NCI-H226 (cell line): Measurements from ENCODE around the gene DMRTC2.
"Not testable (repeated sequence)": the region's sequence is repeated elsewhere in the genome, so short reads cannot be mapped to it uniquely, and the experiment has no call there.

Experiments used
- DNase-seq: peaks from one replicate; pipeline ENCODE4 v3.0.0-alpha.2; 2015

DMRTC2 gene

DNA sequence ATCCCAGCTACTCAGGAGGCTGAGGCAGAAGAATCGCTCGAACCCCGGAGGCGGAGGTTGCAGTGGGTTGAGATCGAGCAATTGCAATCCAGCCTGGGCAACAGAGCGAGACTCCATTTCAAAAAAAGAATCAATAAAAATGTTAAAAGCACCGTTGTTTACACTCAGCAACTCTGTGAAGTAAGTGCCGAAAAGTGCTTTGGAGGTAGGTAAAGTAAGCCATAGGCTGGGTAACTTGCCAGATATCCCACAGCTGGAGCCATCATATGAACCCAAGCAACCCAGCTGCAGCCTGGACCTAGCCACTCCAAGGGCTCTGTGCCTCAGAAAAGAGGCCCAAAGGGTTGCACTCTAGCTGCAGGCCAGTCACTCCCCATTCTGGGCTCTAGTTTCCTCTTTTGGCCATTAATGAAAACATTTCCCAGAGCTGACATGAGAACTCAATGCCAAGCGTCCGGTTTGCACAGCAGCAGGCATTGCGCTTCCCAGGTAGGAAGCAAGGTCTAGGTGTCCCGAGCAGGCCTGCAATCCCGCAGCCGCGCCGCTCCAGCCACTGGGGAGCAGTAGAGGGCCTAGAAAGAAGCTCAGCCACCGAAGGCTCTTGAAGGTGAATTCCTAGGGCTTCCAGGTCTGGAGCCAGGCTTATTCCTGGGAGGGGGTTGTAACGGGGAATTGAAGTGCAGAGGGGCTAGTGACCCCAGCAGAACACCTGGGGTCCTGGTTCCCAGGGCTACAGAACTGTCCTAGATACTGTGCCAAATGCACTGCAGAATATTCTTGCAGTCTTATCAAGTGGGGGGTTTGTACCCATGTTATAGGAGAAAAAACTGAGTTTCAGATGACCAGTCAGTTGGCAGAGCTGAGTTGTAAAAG is 28.2 kb downstream of the DMRTC2 start:
- DNase-seq: peak; percentile 64

DNA sequence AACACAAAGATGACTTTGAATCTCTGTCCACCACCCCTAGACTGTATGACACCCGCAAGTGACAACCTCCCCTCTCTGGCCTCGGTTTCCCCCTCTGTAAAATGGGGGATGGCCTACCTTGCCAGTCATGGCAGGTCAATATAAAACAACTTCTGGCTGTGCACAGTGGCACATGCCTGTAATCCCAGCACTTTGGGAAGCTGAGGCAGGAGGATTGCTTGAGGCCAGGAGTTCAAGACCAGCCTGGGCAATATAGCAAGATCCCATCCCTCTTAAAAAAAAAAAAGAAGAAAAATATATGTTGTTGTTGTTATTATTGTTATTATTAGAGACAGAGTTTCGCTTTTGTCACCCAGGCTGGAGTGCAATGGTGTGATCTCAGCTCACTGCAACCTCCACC is 31.1 kb downstream of the DMRTC2 start:
- DNase-seq: not testable (repeated sequence)

DNA sequence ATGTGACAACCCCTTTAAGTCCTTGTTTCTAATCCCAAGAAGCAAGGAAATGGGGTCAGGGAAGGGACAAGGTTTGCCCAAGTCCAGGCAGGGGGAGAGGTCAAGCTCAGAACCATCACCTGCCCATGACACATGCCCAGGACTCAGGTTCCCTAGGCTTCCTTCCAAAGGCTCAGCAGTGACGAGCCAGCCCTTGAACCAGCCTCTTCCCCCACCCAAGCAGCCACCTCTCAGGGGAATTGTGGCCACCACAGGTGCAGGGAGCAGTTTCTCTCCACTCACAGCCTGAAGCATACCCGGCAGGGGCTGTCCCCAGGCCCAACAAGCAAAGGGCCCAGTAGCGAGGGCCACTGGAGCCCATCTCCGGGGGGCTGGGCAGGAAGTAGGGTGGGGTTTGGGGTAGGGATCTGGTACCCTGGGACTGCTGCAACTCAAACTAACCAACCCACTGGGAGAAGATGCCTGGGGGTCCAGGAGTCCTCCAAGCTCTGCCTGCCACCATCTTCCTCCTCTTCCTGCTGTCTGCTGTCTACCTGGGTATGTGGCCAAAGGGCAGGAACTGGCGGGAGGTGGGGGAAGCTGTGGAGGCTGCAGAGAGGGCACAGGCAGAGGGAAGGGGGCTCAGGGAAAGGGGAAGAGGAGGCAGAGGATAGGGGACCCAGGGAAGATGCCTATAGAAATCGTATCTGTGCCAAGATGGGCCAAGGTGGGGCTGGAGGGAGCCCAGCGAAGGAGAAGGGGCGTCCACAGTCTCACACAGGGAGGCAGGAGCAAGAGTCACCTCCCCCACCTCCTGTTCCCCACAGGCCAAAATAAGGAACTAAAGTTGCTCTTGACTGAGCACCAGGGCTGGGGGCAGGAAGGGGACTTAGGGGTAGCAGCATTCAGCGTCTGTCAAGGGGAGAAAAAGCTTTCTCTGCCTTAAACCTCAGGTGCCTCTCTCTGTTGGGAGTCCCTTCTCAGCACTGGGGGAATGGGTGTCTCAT is 32.3 kb downstream of the DMRTC2 start, which contains the start of gene CD79A:
CD79A (plus strand) TSS at position 433 of the 986 bp plus-strand sequence; CDS start at position 459, 26 bp downstream.
- DNase-seq: no peak

DNA sequence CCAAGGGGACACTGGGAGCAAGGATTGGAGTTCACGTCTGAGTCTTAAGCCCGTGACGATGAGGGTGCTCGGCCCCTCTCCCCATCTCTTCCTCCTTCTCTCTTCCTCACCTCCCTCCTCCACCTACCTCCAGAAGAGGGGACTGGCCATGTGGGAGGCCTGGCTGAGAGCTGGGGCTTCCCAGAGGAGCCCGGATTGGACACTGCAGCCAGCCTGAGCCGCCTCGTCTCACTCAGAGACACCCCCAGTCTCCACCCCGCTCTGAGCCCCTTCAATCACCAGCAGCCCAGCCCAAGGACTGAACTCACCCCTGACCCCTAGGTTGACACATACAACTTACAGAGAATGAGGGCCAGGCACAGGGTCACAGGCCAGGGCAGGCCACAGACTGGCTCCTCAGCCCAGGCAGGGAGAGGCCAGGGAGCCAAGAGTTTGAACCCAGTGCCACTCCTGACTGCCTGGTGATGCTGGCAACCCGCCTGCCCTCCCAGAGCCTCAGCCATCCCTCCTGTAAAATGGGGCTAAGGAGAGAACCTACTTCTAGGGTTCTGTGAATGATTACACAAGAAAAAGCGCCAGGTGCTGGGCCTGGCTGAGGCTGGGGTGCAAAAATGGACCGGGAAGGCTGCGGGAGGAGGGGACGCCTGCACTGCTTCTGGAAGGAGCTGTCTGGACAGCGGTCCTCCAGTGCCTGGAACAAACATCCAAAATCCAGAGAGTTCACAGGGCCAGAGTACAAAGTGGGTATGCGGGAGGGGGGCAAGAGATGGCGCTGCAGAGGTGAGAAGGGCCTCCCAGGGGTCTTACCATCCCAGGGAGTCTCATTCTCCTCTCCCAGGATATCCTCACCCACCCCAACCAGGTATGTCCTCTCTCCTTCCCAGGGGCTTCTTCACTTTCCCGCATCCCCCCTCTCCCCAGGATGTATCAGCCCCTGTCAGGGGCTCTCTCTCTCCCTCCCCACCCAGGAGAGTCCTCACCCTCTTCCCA is 33.4 kb downstream of the DMRTC2 start:
- DNase-seq: no peak

DNA sequence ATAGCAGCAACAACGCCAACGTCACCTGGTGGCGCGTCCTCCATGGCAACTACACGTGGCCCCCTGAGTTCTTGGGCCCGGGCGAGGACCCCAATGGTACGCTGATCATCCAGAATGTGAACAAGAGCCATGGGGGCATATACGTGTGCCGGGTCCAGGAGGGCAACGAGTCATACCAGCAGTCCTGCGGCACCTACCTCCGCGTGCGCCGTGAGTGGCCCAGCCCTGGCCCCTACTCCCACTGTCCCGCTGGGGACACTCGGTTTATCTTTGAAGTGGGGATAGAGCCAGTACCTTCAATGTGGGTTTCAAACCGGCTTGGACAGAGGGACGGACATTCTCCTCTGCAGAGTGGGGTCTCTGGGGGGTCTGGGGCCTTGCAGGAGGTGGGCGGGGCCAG is 34.2 kb downstream of the DMRTC2 start:
- no peak for DNase-seq

DNA sequence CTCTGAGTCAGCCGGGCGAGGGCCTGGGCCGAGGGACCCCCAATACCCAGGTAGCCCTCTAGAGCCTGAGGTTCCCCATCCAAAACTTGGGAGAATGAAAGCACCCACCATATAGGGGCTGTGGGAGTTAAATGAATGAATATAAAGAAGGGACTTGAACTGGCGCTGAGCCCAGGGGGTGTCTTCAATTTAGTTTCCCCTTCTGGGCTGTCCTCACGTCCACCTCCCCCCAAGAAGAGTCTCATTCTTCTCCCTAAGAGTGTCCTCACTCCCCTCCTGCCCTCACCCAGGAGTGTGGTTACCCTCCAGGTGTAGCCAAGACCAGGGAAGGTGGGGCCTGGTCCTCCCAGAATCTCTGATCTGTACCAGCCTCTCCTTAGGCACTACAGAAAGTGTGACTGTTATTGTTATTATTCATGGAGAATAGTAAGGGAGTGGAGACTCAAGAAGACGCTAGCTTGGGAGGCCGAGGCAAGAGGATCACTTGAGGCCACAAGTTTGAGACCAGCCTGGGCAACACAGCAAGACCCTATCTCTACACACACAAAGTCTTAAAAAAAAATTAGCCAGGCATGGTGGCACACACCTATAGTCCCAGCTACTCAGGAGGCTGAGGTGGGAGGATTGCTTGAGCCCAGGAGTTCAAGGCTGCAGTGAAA is 35.0 kb downstream of the DMRTC2 start:
- DNase-seq: no peak

DNA sequence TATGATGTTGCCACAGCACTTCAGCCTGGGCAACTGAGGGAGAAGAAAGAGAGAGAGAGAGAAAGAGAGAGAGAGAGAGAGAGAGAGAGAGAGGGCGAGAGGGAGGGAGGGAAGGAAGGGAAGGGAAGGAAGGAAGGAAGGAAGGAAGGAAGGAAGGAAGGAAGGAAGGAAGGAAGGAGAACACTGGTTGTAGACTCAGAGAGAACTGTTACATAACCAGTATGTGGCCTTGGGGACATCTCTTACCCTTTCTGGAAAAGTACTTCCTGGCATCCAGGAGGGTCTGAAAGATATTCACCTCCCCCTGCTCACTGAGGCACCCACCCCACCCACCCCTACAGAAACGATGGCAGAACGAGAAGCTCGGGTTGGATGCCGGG is 35.5 kb downstream of the DMRTC2 start:
- DNase-seq: no peak

DNA sequence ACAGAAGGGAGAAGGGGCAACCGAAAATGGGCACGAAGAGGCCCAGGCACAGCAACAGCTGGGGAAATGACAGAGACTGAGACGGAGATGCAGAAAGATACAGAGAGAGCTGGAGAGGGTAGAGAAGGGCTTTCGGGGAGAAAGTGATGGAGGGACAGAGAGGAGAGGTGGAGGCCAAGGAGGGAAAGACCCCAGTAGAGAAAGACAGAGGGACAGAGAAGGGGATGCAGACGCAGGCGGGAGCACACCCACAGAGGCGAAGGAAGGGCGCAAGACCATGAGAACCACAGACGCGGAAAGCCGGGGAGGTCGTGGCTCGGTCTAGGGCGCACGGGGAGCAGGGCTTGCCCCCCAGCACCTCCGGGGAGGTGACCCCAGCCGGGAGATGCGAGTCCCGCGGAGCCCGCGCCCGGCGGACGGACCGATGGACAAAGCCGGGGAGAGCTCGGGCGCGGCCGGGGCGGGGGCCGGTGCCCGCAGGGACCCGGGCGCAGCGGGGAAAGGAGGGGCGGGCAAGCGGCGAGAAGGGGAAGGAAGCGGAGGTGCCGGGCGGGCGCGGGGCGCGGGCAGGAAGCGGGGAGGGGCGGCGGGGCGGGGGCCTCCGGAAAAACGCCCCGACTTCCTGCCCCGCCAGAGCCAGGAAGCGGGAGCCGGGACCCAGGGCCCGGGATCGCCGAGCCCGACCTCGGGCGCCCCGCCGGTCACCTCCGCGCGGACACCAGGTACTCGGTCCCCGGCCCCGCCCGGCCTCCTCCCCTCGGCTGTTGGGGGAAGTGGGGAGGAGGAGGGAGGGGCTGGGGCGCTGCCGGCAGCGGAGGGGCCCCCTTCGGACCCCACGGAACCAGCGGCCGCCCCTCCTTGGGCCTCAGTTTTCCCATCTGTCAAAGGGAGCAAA is 38.0 kb downstream of the DMRTC2 start, which contains the start of gene ARHGEF1:
ARHGEF1 (plus strand) TSS at position 617 of the 895 bp plus-strand sequence. CDS start 4,899 bp downstream, outside the sequence.
- no peak for DNase-seq

DNA sequence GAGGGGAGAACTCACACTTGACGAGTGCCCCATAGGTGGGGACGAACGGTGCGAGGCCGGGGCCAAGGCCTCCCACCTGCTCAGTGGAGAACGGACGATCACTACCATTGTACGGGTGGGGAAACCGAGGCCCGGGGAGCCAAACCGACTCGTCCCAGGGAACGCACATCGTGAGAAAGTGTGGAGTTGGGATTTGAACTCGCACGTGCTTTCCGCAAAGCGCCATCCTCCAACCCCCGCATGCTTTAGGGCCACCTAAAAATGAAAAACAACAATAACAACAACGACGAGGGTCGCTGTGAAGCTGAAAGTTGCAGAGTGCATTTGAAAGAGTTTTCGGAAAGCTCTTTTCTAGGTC is 38.6 kb downstream of the DMRTC2 start:
- no peak for DNase-seq

DNA sequence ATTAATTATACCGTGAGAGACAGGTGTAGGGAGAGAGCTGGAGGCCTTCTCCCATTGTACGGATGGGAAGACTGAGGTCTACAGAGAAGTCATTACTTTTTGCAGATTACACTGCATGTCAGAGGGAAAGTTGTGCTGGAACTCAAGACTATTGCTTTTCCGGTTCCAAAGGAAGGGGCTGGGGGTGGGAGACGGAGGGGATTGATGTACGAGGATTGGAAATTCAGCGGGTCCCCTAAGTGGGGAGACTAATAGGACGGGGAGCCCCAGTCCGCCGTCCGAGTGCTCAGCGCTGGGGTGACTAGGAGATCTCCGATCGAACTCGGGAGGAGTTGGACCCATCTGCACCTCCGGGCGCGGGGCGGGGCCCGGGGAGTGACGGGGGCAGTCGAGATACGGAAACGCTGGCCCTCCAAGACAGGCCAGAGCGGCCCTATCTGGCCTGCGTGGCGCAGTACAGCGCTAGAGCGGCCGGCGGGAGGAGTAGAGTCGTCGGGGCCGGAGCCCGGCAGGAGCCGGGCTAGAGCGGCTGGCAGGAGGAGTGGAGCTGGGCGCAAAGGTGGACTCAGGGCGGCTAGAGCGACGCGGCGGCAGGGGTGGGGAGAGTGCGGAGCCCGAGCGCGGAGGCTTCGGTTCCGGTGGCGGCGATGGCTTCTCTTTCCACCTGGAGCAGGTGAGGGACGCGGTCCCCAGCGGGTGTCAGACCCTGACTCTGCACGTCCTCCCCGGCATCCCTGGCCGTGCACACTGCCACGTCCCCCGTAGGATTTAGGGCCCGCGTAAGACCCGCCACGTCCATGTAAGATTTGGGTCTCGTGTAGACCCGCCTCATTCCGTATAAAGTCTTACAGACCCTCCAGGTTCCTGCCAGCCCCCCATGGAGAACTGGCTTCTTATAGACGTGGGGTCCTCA is 39.2 kb downstream of the DMRTC2 start:
- DNase-seq: peak; percentile 97

DNA sequence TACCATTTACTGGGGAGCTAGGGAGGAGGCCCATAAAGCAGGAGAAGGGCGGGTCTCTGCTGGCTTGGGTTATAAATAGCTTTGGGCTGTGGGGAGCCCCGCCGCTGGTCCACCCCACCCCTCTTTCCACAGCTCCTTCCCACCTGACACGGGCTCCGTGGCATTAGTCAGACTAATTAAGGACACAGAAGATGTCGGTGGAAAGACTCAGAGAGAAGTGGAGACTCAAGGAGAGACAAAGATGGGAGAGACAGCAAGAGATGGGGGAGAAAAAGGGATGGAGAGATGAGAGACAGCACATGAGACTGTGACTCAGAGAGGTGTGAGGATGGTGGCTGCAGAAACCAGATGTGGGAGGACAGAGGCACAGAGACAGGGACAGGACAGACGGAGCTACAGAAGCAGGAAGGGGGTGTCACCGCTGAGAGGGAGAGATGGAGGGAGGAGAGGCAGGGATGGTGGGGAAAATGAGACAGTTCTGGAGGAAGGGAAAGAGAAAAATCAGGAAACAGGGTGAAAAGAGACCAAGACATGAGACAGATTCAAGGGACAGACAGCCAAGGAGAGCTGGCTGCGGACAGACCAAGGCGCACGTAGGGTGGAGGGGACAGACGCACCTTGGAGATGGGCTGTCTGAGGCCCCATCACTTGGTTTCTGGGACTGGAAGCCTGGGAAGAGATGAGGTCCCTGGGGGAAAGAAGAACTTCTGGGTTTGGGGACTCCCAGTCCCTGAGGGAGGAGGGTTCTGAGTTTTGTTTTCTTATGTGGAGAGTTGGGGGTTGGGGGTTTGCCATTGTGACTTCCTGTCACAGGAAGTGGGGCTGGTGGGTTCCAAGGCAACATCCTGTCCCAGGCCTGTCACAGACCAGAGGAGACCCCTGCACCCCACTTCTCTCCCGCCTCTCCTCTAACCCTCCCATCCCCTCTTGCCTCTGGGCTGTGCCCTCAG is 42.2 kb downstream of the DMRTC2 start:
- DNase-seq: no peak

DNA sequence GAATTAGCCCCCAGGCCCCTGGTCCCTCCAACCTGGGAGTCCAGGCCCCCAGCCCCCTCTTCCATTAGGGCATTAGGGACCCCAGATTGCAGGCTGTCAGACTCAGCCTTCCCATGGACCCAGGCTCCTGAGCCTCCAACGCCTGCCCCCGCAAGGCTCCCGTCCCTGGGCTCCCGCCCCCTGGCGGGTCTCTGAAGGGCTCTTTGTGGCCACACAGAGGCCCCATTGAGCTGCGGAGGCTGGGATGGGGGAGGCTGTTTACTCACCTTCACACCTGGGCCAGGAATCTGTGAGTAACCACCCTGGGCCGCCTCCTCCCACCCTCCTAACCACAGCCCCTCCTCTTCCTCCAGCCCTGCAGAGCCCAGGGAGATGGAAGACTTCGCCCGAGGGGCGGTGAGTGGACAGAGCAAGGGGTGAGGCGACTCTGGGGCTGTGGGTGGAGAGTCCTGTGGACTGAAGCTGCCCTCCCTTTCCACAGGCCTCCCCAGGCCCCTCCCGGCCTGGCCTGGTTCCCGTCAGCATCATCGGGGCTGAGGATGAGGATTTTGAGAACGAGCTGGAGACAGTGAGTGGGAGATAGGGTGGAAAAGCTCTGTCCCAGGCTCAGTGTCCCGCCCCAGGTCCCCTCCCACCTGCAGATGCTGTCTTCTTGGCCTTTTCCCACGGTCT is 43.0 kb downstream of the DMRTC2 start:
- peak; percentile 99 for DNase-seq

DNA sequence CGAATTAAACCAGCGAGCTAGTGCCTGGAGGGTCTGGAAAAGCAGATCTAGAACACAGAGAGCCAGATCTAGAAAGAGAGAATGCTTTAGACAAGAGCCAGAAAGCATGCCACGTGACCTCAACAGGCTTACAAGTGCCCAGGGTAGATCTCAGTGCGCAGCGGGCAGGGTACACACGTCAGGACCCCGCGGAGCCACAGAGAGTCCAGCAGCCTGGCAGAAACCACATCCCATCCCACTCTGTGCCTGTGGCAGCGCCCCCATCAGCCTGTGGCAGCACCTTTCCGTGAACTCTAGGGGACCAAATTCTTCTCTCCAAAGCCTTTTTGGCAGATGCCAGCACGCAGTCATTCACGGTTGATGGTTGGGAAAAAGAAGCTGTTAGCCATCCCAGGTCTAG is 44.1 kb downstream of the DMRTC2 start:
- no peak for DNase-seq

DNA sequence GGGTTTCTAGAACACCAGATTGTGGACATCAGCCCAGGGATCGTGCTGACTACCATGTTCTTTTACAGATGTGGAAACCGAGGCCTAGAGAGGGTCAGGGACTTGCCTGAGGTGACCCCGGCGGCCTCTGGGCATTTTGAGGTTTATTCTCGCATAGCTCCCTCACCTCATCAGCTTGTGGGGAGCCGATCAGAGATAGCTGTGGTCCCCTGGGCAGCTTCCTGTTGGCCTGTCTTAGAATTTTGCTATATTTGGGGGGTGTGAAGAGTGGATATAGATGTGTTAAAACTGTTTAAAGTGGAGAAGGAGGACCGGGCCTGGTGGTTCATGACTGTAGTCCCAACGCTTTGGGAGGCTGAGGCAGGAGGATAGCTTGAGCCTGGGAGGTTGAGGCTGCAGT is 45.1 kb downstream of the DMRTC2 start:
- no peak for DNase-seq

DNA sequence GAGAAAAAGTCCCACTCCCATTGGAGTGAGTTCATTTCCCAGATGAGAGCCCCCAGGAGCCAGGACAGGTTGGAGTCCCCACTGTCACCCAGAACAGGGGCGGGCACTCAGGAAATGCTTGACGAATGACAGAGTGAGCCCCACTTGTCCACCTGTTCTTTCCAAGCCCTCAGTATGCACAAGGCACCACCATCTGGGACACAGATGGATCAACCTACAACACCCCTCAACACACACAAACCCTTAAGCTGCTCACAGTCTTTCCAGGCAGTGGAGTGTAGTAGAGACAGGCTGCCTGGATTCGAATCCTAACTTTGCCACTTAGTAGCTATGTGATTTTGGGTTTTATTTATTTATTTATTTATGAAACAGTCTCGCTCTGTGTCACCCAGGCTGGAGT is 46.1 kb downstream of the DMRTC2 start:
- no peak for DNase-seq

DNA sequence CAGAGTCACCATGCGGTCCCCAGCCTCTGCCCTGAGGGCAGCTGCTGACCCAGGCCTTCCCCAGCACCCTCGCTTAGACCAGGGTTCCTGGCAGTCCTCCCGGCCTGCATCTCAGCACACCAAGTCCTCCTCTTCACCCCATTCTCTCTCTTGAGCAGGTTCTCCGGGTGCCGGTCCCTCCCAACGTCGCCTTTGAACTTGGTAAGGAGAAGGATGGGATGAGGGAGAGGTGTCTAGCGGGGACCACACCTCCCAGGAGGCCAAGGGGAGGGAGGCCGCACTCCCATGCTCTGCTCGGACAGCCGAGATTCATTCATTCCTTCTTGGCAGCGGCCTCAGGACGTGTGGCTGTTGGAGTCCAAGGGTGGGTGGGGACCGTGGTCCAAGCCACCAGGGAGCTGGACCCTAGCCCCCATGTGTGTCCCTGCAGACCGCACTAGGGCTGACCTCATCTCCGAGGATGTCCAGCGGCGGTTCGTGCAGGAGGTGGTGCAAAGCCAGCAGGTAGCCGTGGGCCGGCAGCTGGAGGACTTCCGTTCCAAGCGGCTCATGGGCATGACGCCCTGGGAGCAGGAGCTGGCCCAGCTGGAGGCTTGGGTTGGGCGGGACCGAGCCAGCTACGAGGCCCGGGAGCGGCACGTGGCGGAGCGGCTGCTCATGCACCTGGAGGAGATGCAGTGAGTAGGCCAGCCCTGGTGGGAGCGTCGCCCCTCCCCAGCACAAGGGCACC is 47.5 kb downstream of the DMRTC2 start:
- no peak for DNase-seq

DNA sequence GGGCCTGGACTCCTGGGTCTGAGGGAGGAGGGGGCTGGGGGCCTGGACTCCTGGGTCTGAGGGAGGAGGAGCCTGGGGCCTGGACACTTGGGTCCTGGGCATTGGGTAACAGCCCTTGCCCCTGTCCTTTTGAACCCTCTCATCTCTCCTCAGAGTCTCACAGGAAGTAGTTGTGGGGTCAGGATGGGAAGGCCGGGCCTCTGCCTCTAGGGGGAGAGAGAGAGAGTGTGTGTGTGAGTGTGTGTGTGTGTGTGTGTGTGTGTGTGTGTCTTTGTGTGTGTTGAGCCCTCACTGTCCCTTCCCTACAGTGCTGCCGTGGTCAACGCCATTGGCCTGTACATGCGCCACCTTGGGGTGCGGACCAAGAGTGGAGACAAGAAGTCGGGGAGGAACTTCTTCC is 49.1 kb downstream of the DMRTC2 start:
- peak; percentile 32 for DNase-seq
